ENCODE results near the gene CCDC188. TPM values are rescaled to one million over a fixed set of nuclear protein-coding genes. Genes with fewer than 3 reads are reported as not detected.

The CCDC188 gene
- total and polyA plus RNA-seq, 12 donors = 0.30 to 19.0 (median 0.77) TPM; not detected in 2

DNA sequence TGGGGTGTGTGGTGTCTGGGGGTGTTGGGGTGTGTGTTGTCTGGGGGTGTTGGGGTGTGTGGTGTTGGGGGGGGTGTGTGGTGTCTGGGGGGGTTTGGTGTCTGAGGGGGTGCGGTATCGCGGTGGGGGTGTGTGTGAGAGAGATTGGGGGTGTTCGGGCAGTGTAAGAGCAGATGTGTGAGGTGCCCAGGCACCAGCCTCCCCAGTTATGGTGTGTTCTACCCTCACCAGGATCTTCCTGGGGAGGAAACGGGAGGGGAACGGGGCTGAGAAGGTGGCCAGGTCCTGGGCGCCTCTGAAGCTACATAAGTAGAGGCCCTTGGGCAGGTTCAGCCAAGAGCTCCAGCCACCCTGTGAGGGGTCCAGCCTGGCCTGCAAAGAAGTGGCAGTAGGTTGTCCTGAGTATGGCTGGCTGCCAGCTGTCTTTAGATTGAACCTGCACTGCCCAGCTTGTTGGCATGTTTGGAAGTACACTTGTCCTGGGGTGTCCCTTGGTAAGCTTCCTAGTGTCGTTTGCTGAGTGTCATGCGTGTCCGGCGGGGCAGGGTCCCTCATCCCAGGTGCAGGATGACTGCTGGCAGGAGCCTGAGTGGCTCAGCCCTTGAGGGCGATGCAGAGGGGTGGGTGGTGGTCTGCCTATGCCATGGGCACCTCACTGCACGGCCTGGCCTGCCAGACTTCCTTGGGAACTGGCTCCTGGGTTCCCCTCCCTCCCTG is 27.3 kb downstream of the CCDC188 start:
- H3K36me3 ChIP-seq (replicated peaks in 1 of 2) = peaks cover 0 to 42% of the 10 kb centered on the region in 2 donors
- intact Hi-C loops (cut with DNase I) = loop anchor here in 1 of 2 donors (5.0 kb wide), 1 partner anchor 151 kb away; no protein-coding TSS in a partner anchor

DNA sequence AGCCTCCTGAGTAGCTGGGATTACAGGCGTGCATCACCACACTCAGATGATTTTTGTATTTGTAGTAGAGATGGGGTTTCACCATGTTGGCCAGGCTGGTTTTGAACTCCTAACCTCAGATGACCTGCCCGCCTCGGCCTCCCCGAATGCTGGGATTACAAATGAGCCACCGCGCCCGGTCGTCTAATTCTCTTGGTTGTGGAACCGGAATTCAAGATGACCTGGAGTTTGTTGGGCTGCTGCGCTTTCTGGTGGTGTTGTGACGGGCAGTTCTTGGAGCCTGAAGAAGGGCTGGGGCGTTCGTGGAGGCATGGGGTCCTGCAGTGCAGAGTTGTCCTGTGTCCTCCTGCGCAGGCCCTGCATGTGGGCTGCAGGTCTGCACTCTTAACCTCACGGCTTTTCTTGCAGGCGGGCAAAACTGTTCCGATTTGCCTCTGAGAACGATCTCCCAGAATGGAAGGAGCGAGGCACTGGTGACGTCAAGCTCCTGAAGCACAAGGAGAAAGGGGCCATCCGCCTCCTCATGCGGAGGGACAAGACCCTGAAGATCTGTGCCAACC is 28.9 kb downstream of the CCDC188 start:
- DNase-seq = no peak
- intact Hi-C loops (cut with DNase I) = loop anchor here in 1 of 2 donors (5.0 kb wide), 1 partner anchor 150 kb away; no protein-coding TSS in a partner anchor
- Histone ChIP-seq H3K4me3 (no peak overlapping the region), H3K4me1 (replicated peaks in 1 of 2) (peaks cover 22 to 33% of the 10 kb centered on the region in 2 donors), H3K9me3 (replicated peaks in 1 of 3) (no peaks in the 10 kb centered on the region), H3K27ac (no peak overlapping the region), H3K27me3 (no peaks in the 10 kb centered on the region), H3K36me3 (replicated peaks in 1 of 2) (peaks cover 0 to 42% of the 10 kb centered on the region in 2 donors)
- TF ChIP-seq, protein P1, sequence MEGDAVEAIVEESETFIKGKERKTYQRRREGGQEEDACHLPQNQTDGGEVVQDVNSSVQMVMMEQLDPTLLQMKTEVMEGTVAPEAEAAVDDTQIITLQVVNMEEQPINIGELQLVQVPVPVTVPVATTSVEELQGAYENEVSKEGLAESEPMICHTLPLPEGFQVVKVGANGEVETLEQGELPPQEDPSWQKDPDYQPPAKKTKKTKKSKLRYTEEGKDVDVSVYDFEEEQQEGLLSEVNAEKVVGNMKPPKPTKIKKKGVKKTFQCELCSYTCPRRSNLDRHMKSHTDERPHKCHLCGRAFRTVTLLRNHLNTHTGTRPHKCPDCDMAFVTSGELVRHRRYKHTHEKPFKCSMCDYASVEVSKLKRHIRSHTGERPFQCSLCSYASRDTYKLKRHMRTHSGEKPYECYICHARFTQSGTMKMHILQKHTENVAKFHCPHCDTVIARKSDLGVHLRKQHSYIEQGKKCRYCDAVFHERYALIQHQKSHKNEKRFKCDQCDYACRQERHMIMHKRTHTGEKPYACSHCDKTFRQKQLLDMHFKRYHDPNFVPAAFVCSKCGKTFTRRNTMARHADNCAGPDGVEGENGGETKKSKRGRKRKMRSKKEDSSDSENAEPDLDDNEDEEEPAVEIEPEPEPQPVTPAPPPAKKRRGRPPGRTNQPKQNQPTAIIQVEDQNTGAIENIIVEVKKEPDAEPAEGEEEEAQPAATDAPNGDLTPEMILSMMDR (IDR thresholded peaks at IDR 0.05) = no peak
- TF ChIP-seq POLR2A (IDR thresholded peaks at IDR 0.05) = no peak
- 83 to 95% (median 94%) methylated on average over 14 to 22 of the region's 22 CpGs for WGBS, 4 donors

More for the DNA sequence above, 27.3 kb downstream of the CCDC188 start:
- Histone ChIP-seq H3K4me1 (replicated peaks in 1 of 2) (peaks cover 15 to 26% of the 10 kb centered on the region in 2 donors), H3K9me3 (replicated peaks in 1 of 3) (no peaks in the 10 kb centered on the region), H3K27me3 (no peaks in the 10 kb centered on the region), H3K4me3 (no peak overlapping the region), H3K27ac (no peak overlapping the region)
- DNase-seq = no peak
- 94 to 100% (median 96%) methylated on average over 7 to 13 of the region's 13 CpGs for WGBS, 4 donors
- no peak for TF ChIP-seq POLR2A (IDR thresholded peaks at IDR 0.05)
- TF ChIP-seq, protein P1 (IDR thresholded peaks at IDR 0.05) = no peak

DNA sequence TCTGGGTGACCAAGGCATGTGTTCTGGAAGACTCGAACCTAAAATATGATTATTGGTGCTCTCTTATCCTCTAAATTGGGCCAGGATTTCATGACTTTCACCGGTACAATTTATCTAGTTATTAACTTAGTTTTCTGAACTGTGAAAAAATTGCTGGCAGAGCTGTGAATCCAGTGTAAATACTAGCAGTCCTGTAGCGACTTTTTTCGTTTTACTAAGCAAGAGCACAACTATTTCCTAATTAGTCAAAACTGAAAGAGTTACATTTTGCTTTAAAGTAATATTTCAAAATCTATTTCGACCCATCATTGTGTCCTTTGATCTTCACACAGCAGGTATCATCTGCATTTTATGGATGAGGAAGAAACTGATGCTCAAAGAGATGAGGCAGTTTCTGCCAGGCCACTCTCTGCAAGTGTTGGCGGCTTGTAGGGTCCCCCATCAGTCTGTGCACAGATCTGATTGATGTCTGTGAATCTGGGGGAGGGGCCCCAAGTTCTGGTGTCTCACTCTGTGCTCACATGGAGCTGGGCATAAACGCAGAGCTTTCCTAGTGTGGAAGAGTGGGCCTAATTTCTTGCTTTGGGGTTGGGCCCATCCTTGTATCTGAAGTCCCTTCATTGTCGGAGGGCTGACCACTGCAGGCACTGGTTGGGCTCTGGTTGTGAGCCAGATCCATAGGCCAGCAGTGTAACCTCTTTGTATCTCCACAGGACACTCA is 32.4 kb downstream of the CCDC188 start:
- WGBS, 4 donors = 22 to 25% (median 24%) methylated on average over 7 to 8 of the region's 8 CpGs
- Histone ChIP-seq H3K27ac (peak overlapping the region in 4 of 5 donors; percentile 53 to 96 (median 92)), H3K27me3 (no peaks in the 10 kb centered on the region), H3K36me3 (replicated peaks in 1 of 2) (peaks cover 0 to 46% of the 10 kb centered on the region in 2 donors), H3K4me3 (peak overlapping the region in 2 of 4 donors; percentile 90), H3K9me3 (replicated peaks in 1 of 3) (no peaks in the 10 kb centered on the region), H3K4me1 (replicated peaks in 1 of 2) (peaks cover 19 to 34% of the 10 kb centered on the region in 2 donors)
- TF ChIP-seq POLR2A (IDR thresholded peaks at IDR 0.05) = no peak
- TF ChIP-seq, protein P1 (IDR thresholded peaks at IDR 0.05) = no peak
- intact Hi-C loops (cut with DNase I) = no loop called here
- DNase-seq = peak in 1 of 7 donors; percentile 14

Measured in adrenal gland (tissue), 12 donors.